Urinary bladder (tissue), 4 donors: Measurements from ENCODE around the gene CCBE1. TPM values are rescaled to one million over a fixed set of nuclear protein-coding genes. Genes with fewer than 3 reads are reported as not detected.

Experiments
- DNase-seq: peaks from one replicate; pipeline ENCODE4 v3.0.0-alpha.2; 2015; ENCODE audit errors: extremely low spot score
- H3K27ac ChIP-seq: one replicate; pipeline ENCODE4 v1.5.1; 2013; ENCODE audit warnings: low read depth, mild to moderate bottlenecking, moderate library complexity
- H3K36me3 ChIP-seq: one replicate; pipeline ENCODE4 v1.6.1; 2013; ENCODE audit warnings: mild to moderate bottlenecking, moderate library complexity; ENCODE audit not compliant: insufficient read depth
- H3K4me1 ChIP-seq: one replicate; pipeline ENCODE4 v1.6.1; 2013; ENCODE audit warnings: mild to moderate bottlenecking, moderate library complexity; ENCODE audit not compliant: insufficient read depth
- H3K4me3 ChIP-seq: one replicate; pipeline ENCODE4 v1.5.1; 2013; ENCODE audit warnings: low read depth, low read length
- WGBS: extraction: QIAGEN DNeasy Blood & Tissue Kit; methylation state at CpG from one replicate; pipeline ENCODE4 v1.1.7; 2013; 5-methylcytosine and 5-hydroxymethylcytosine counted together
- polyA plus RNA-seq: library from polyadenylated mRNA; stranded (reverse); fragments of 200-250 nt; gene quantifications from one replicate; pipeline ENCODE4 v1.2.3, GENCODE V29; 2013
- total RNA-seq: library from RNA; depleted of rRNA; stranded (reverse); fragments of >200 nt; gene quantifications from one replicate; pipeline ENCODE4 v1.2.3, GENCODE V29; 2014
- donor health status: healthy with polysubstance abuse.
- donor health status: healthy.

Gene CCBE1
- total and polyA plus RNA-seq, 2 donors, result 0.37 to 4.2 TPM

DNA sequence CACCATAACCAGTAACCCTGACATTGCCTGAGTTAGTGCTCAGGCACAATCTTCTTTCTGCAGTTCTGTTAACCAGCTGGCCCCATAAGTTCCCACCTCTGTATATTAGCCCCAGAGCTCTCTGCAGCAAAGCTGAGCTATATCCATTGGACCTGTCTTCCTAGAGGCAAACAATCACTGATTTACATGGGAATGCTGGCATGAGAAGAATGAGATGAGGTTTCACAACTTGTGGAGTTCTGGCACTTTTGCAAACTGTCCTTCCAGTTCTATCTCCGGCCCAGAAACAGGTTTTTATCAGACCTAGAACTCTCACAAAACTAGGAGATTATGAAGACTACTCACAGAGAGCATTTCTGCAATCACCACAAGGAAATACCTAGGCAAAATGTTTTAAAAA lies 7.9 kb upstream of the CCBE1 start:
- WGBS, result 10% methylated on average over 1 of the region's 1 CpG
- no peak overlapping the region for H3K27ac ChIP-seq
- H3K4me1 ChIP-seq, result no peaks in the 10 kb centered on the region

GRCh38 chr18:59704146-59704545 lies 6.9 kb upstream of the CCBE1 start:
- no peak for DNase-seq
- Histone ChIP-seq H3K27ac (no peak overlapping the region), H3K4me3 (no peak overlapping the region), H3K36me3 (no peaks in the 10 kb centered on the region), H3K4me1 (no peaks in the 10 kb centered on the region)
- 76% methylated on average over 1 of the region's 1 CpG for WGBS

More for the DNA sequence above, 7.9 kb upstream of the CCBE1 start:
- Histone ChIP-seq H3K36me3 (no peaks in the 10 kb centered on the region), H3K4me3 (no peak overlapping the region)
- DNase-seq, result no peak

DNA sequence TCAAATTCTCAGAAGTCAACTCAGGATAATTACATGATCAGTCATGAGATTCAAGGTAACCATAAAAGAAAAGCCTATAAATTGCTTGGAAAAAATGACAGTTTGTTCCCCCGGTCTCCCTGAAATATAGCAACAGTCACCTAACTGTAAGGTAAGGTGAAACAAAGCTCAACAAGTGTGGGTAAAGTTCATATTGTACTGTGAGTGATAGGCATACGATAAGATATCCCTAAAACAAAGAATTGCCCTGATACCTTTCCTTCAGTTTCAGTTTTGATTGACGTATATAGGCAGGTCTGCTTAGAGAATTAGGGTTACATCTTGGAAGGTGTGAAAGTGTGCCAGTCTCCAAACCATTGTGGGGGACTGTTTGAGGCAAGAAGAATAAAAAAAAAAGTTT lies 4.0 kb upstream of the CCBE1 start:
- H3K4me1 ChIP-seq, result no peaks in the 10 kb centered on the region
- WGBS, result 74% methylated on average over 3 of the region's 3 CpGs
- H3K4me3 ChIP-seq, result no peak overlapping the region
- H3K36me3 ChIP-seq, result no peaks in the 10 kb centered on the region
- DNase-seq, result no peak
- no peak overlapping the region for H3K27ac ChIP-seq

GRCh38 chr18:59700535-59700967 lies 3.3 kb upstream of the CCBE1 start:
- peak overlapping the region; percentile 28 for H3K27ac ChIP-seq

GRCh38 chr18:59699750-59700534 lies 2.7 kb upstream of the CCBE1 start:
- Histone ChIP-seq H3K36me3 (no peaks in the 10 kb centered on the region), H3K27ac (no peak overlapping the region), H3K4me3 (no peak overlapping the region), H3K4me1 (no peaks in the 10 kb centered on the region)
- WGBS, result 84% methylated on average over 8 of the region's 8 CpGs
- DNase-seq, result no peak

More at GRCh38 chr18:59700535-59700967, 3.3 kb upstream of the CCBE1 start:
- no peak overlapping the region for H3K4me3 ChIP-seq
- no peak for DNase-seq
- H3K36me3 ChIP-seq, result no peaks in the 10 kb centered on the region
- 74% methylated on average over 3 of the region's 3 CpGs for WGBS
- no peaks in the 10 kb centered on the region for H3K4me1 ChIP-seq

DNA sequence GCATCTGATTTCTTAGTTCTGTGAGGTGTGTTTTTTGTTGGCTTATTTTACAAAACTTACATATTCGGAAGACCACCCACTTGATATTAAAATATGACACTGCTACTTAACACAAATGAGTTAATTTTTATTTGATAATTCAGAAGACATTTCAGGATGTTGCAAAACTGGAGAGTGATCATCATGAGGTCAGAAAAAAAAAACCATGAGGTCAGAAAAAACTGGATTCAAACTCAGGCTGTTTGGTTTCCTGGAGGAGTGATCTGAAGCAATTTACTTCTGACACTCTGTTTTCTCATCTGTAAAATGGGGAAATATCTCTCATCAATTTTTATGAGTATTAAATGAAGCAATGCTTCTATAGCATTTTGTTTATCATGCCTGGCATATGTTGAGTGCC lies 1.8 kb upstream of the CCBE1 start:
- Histone ChIP-seq H3K4me1 (no peaks in the 10 kb centered on the region), H3K27ac (no peak overlapping the region), H3K4me3 (no peak overlapping the region), H3K36me3 (no peaks in the 10 kb centered on the region)
- no peak for DNase-seq
- 100% methylated on average over 1 of the region's 1 CpG for WGBS

GRCh38 chr18:59696311-59697235 lies 650 bp downstream of the CCBE1 start:
- peak overlapping the region; percentile 12 for H3K4me3 ChIP-seq
- no peaks in the 10 kb centered on the region for H3K4me1 ChIP-seq
- no peak overlapping the region for H3K27ac ChIP-seq
- no peaks in the 10 kb centered on the region for H3K36me3 ChIP-seq
- no peak for DNase-seq
- 2% methylated on average over 78 of the region's 79 CpGs for WGBS

- Histone ChIP-seq H3K27ac (no peak overlapping the region), H3K36me3 (no peaks in the 10 kb centered on the region), H3K4me3 (no peak overlapping the region), H3K4me1 (no peaks in the 10 kb centered on the region)
- DNase-seq, result no peak
- WGBS, result 68% methylated on average over 8 of the region's 8 CpGs
Measured at GRCh38 chr18:59695551-59695950, 1.7 kb downstream of the CCBE1 start.

GRCh38 chr18:59694824-59695223 lies 2.4 kb downstream of the CCBE1 start:
- Histone ChIP-seq H3K36me3 (no peaks in the 10 kb centered on the region), H3K4me3 (no peak overlapping the region), H3K4me1 (no peaks in the 10 kb centered on the region), H3K27ac (no peak overlapping the region)
- no peak for DNase-seq
- 62% methylated on average over 4 of the region's 4 CpGs for WGBS

DNA sequence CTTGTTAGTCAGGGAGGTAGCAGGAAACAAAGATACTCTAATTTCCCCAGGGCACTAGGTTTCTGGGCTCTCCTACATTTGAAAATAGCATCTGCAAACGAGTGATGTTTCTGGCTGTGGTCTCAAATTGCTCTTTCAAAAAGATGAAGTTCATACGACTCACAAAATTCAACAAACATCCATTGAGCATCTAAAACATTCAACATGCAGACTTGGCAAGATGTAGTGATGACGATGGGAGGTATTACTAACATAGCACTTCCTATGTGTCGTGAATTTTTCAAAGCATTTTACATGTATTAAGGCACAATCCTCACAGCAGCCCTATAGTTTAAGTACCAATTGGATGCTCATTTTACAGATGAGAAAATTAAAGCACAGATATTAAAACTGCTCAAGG lies 5.2 kb downstream of the CCBE1 start:
- H3K4me3 ChIP-seq, result no peak overlapping the region
- no peaks in the 10 kb centered on the region for H3K4me1 ChIP-seq
- no peaks in the 10 kb centered on the region for H3K36me3 ChIP-seq
- WGBS, result 69% methylated on average over 4 of the region's 4 CpGs
- no peak overlapping the region for H3K27ac ChIP-seq
- DNase-seq, result no peak

DNA sequence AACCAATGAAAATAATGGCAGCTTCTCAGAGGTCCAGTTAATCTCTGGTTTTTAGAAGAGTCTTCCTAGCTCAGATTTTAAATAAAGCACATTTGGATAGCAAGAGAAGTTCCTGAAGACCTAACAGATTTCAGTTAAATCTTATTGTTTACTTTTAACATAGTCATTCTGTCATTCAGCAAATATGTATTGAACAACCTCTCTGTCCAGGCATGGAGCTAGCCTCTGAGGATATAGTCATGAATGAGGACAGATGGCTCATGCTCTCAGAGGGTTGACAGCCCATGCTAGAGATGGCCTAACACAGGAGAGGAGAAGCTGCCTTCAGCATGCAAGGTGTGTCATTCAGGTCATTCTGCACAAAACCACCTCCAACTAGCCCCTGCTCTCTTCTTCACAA lies 6.2 kb downstream of the CCBE1 start:
- H3K27ac ChIP-seq, result no peak overlapping the region
- H3K4me1 ChIP-seq, result no peaks in the 10 kb centered on the region
- no peaks in the 10 kb centered on the region for H3K36me3 ChIP-seq
- no peak overlapping the region for H3K4me3 ChIP-seq
- no peak for DNase-seq

DNA sequence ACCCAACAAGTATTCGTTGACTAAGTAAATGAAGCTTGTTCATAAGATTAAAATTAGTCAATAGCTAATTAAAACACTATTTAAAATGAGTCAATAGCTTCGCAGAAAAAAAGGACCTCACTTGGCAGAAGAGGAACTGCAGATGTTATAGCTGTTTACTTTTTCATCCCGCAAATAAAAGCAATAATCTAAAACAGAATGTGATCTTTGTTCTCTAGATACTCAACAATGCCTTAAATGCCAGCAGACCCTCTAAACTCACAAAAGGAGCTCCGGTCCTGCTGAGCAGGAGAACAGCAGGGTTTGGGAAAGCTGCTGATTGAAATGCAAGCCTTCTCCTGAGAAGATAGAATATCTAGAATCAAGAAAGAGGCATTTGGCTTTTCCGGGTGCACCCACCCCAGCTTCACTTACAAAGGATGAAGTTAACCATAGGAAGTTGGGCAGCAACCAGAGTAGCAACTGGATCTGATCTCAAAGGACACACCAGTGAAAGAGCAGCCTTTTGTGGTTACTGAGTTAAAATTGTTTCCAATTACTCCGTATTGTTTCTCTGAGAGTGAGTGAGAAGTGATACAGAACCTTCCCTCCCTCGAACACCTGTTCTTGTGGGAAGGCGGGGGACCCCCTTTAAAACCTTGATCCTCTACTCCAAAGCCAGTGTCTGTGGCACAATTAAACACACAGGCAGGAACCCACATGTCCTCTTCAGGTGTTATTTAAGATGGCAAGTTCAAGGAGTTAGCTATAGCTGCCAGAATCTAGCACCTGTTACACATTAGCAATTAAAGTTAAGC lies 6.8 kb downstream of the CCBE1 start:
- no peak for DNase-seq
- 50% methylated on average over 8 of the region's 8 CpGs for WGBS
- H3K4me1 ChIP-seq, result no peaks in the 10 kb centered on the region
- H3K36me3 ChIP-seq, result no peaks in the 10 kb centered on the region
- H3K27ac ChIP-seq, result no peak overlapping the region
- H3K4me3 ChIP-seq, result no peak overlapping the region

- no peak overlapping the region for H3K27ac ChIP-seq
- no peak overlapping the region for H3K4me3 ChIP-seq
- no peaks in the 10 kb centered on the region for H3K36me3 ChIP-seq
- WGBS, result 55% methylated on average over 3 of the region's 3 CpGs
- no peak for DNase-seq
- H3K4me1 ChIP-seq, result no peaks in the 10 kb centered on the region
Measured at GRCh38 chr18:59689756-59690155, 7.5 kb downstream of the CCBE1 start.
